HEK293 (cell line): ENCODE measurements around the gene FOXP1.

Experiments
- ZFP41 ChIP-seq: fragments of 450-650 bp; formaldehyde crosslinking; IDR thresholded peaks from 2 replicates; pipeline ENCODE4 v1.5.1; 2016; ENCODE audit warnings: missing biosample characterization, missing genetic modification characterization, borderline replicate concordance
- TF ChIP-seq, protein P1 (sequence below): fragments of 450-650 bp; formaldehyde crosslinking; IDR thresholded peaks from 2 replicates; pipeline ENCODE4 v1.5.1; 2016; ENCODE audit warnings: missing biosample characterization, missing genetic modification characterization

DNA sequence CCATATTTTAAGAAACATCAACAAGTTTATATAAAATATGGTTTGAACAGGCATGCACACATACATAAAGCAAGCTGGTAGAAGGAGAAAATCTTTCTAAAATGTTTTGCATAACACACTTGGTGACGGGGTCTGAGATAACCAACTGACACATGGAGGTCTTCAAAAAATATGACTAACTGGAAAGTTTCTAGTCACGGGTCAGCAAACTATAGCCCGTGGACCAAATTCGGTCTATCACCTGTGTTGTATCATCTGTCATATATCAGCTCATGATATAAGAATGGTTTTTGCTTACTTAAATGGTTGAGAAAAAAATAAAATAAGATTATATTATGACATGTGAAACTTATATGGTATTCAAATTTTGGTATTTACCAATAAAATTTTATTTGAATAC lies 465.1 kb downstream of the FOXP1 start:
- TF ChIP-seq, protein P1, sequence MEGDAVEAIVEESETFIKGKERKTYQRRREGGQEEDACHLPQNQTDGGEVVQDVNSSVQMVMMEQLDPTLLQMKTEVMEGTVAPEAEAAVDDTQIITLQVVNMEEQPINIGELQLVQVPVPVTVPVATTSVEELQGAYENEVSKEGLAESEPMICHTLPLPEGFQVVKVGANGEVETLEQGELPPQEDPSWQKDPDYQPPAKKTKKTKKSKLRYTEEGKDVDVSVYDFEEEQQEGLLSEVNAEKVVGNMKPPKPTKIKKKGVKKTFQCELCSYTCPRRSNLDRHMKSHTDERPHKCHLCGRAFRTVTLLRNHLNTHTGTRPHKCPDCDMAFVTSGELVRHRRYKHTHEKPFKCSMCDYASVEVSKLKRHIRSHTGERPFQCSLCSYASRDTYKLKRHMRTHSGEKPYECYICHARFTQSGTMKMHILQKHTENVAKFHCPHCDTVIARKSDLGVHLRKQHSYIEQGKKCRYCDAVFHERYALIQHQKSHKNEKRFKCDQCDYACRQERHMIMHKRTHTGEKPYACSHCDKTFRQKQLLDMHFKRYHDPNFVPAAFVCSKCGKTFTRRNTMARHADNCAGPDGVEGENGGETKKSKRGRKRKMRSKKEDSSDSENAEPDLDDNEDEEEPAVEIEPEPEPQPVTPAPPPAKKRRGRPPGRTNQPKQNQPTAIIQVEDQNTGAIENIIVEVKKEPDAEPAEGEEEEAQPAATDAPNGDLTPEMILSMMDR = no peak
- no peak for TF ChIP-seq ZFP41
